Choroid plexus epithelial cell (primary cell): ENCODE data around the gene KCNJ16.

Experiments
- DNase-seq: peaks from one replicate; pipeline ENCODE4 v3.0.0-alpha.2; 2010; ENCODE audit warnings: low read depth
- H3K4me3 ChIP-seq: 2 replicates; pipeline ENCODE4 v1.5.1; 2011; ENCODE audit warnings: low read depth, mild to moderate bottlenecking, control low read depth, low read length, moderate library complexity
- TF ChIP-seq, protein P1 (sequence below): conservative IDR thresholded peaks from 2 replicates; pipeline ENCODE4 v1.5.1; 2011; ENCODE audit warnings: low read depth, mild to moderate bottlenecking, control low read depth, inconsistent platforms, low read length, moderate library complexity

The KCNJ16 gene

DNA sequence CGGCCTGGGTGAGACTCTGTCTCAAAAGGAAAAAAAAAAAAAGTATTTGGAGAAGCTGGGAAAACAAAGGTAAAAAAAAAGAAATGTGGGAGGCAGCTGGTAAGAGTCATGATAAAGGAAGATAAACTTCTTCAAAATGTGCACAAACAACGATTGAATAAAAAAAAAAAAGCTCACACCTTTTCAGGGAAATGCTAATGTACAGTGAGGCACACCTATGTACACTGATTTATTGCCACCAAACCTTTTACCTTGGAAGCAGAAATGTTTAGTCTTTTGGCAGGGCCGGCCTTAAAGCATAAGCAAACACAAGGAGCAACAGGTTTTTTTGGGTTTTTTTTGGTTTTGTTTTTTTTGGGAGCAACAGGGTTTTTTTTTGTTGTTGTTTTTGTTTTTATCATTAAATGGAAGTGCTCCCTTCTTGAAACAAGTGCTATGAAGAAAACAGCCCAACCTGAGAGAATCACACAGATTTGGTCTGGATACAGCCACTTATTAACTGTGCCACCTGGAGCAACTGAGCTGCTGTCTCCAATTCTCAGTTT is 64.5 kb downstream of the KCNJ16 start:
- H3K4me3 ChIP-seq, result no peak overlapping the region
- no peak for DNase-seq
- TF ChIP-seq, protein P1, sequence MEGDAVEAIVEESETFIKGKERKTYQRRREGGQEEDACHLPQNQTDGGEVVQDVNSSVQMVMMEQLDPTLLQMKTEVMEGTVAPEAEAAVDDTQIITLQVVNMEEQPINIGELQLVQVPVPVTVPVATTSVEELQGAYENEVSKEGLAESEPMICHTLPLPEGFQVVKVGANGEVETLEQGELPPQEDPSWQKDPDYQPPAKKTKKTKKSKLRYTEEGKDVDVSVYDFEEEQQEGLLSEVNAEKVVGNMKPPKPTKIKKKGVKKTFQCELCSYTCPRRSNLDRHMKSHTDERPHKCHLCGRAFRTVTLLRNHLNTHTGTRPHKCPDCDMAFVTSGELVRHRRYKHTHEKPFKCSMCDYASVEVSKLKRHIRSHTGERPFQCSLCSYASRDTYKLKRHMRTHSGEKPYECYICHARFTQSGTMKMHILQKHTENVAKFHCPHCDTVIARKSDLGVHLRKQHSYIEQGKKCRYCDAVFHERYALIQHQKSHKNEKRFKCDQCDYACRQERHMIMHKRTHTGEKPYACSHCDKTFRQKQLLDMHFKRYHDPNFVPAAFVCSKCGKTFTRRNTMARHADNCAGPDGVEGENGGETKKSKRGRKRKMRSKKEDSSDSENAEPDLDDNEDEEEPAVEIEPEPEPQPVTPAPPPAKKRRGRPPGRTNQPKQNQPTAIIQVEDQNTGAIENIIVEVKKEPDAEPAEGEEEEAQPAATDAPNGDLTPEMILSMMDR, result no peak

DNA sequence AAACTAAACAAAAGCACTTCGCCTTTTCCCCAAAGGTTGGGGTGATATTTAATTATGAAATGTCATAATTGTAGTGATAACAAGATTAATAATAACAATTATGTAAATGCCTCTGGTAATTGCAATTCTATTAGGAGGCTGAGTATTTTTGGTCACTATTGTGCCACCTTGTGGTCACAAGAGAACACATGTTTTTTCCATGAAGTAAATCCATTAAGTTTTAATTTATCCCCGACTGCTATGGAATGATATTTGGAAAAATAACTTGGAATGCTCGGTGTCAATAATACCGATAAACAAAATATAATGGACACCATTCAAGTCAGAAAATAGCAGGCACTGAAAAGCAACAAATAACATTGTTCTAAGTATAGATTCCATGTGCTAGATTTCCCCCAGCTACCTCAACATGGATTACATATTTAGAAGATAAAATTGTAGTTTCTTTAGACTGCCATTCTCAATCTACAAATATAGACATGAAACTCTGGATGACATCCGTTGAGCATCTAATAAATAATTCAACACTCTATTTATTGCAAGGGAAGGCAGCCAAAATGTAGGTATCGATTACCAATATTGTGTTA is 69.3 kb downstream of the KCNJ16 start:
- H3K4me3 ChIP-seq, result no peak overlapping the region
- peak; percentile 67 for DNase-seq
- TF ChIP-seq, protein P1, result peak; percentile 53

DNA sequence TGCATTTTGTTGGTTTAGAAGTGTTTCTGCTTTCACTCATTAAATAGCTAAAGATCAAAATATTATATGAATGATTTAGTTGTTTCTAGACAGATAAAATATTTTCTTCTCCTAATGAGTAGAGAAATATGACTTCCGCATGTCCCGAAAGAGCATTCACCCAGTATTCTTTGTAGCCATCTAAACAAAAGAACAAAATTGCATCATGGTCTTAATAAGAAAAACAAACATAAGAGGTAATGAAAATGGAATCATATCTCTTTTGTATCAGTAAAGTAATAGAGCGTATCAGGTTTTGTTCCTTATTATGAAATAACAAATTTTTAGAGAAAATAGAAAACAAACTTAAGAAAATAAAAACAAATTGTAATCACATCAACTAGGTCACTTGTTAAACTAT is 78.2 kb downstream of the KCNJ16 start:
- no peak overlapping the region for H3K4me3 ChIP-seq
- TF ChIP-seq, protein P1, result no peak
- DNase-seq, result no peak

DNA sequence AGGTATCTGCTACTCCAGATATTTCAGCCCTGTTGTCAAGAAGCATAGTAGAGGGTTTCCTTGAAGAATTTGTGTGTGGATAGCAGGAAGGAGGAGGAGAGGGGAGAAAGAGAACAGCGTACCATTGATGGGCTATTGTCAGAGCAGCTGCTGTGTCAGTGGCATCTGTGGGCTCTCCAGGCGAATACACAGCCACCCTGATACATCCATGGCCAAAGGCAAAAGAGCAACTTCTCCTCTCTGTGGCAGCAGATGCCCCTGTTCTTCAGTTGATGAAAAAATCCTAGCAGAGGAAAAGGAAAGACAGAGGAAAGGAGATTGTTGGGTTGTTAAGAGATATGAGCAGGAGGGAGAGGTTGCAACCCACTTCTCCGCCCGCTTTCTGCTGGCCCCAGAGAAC is 82.1 kb downstream of the KCNJ16 start:
- no peak for DNase-seq
- TF ChIP-seq, protein P1, result no peak
- H3K4me3 ChIP-seq, result no peak overlapping the region

DNA sequence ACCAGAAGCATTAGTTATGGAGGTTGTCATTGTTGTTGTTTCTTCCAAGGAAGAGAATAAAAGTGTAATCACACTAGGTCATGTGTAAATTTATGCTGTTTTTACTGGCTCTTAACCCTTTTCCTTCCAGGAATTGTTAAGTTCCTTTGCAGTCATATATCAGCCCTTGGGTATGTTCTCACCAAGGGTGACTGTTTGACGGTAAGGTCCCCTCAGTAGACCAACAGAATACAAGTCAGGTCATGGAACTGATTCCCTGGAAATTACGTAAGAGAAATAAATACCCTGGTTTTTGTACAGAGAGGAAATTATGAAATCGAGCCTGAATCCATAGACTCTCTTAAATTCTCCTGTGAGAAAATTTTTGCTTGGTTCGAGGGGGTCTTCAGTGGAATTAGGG is 83.2 kb downstream of the KCNJ16 start:
- no peak overlapping the region for H3K4me3 ChIP-seq
- TF ChIP-seq, protein P1, result no peak
- peak; percentile 46 for DNase-seq

DNA sequence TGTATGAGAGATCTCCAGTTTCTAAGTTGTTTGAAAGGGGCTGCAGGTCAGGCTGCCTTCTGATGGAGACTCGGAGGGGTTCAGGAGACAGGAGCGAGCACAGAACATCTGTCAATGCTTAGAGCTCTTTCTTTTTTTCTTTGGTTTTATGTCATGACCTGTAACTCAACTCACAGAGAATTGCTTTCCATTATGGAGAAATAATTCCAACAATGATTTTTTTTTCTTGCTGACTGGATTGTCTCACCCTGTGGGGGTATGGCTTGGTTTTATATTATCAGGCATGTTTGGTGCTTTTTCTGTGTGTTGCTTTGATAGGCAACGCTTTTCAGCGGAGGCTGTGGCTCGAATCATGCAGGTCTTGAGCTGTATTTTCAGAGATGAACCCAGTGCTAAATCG is 83.6 kb downstream of the KCNJ16 start:
- DNase-seq, result peak; percentile 60
- TF ChIP-seq, protein P1, result no peak
- H3K4me3 ChIP-seq, result no peak overlapping the region

DNA sequence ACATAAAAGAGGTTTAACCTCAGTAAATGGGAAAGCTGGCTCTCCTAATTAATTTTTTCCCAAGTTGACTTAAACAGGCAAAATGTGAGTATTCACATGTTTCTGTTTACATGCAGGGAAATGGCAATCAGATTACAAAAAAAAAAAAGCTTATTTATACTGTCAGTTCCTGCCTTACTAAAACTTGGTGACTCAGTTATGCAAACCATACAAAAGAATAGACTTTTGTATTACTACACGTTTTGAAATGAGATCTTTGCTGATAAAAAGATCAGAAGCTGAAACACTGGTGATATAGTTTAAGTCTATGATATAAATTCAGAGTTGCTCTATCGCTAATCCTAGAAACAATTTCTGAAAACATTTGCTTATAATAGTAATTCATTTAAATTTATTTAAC is 85.0 kb downstream of the KCNJ16 start:
- no peak for DNase-seq
- no peak overlapping the region for H3K4me3 ChIP-seq
- TF ChIP-seq, protein P1, result no peak
